ENCODE results near the gene EIF3L.
A peak's percentile ranks its signal among the peaks of the same experiment; 100 is the strongest.

The EIF3L gene

GRCh38 chr22:37898441-37899181 lies 49.4 kb downstream of the EIF3L start:
- Histone ChIP-seq H3K36me3 (ENCODE audit: control insufficient read depth, insufficient read depth, low read length) (no peaks in the 10 kb centered on the region; the same call in 1 of the 2 replicates), H3K27me3 (replicated peaks; ENCODE audit: control insufficient read depth, insufficient read depth, low read length) (no peaks in the 10 kb centered on the region), H3K4me3 (replicated peaks; ENCODE audit: low read depth, low read length) (no peak overlapping the region)
- TF ChIP-seq, protein P1, sequence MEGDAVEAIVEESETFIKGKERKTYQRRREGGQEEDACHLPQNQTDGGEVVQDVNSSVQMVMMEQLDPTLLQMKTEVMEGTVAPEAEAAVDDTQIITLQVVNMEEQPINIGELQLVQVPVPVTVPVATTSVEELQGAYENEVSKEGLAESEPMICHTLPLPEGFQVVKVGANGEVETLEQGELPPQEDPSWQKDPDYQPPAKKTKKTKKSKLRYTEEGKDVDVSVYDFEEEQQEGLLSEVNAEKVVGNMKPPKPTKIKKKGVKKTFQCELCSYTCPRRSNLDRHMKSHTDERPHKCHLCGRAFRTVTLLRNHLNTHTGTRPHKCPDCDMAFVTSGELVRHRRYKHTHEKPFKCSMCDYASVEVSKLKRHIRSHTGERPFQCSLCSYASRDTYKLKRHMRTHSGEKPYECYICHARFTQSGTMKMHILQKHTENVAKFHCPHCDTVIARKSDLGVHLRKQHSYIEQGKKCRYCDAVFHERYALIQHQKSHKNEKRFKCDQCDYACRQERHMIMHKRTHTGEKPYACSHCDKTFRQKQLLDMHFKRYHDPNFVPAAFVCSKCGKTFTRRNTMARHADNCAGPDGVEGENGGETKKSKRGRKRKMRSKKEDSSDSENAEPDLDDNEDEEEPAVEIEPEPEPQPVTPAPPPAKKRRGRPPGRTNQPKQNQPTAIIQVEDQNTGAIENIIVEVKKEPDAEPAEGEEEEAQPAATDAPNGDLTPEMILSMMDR (IDR thresholded peaks at IDR 0.05; ENCODE audit: insufficient read depth, low read length, poor library complexity, severe bottlenecking), result no peak
- DNase-seq (ENCODE audit: extremely low read depth, insufficient read length), result no peak

DNA sequence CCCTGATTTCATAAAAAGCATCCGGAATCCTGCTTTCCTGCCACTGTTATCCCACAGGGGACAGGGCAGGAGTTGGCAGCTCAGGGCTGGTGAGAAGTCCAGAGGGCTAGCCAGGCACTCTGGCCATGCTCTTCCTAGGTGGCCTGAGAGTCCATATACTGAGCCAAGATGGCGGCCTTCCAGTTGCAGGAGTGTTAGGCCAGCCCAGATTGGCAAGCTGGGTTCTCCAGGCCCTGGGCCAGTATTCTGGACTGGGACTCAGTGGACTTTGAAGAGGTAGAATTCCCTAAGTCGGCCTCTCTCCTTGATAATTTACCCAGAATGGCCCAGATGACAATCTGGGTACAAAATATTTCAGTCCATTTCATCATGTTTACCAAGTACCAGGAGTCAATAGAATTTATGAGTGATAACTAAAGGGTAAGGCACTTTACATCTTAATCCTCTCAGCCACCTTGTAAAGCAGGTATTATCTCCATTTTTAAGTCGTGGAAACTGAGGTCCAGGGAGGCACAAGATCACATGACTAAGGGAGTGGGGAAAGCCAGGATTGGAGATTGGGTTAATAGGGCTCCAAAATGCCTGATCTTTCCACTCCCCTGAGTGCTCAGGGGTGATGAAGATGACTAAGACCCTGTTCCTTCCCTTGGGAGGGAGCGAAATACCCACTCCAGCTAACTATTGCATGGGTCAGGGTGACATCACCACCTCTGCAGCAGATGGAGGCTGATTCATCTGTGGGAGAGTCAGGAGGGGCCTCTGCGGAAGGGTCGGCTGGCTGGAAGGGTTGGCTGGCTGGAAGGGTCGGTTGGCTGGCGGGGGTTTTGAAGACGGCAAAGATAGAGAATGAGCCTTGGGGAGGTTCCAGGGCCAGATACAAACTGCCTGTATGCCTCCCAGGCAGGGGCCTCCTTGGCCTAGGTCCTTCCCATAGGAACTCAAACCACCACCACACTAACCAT lies 55.6 kb downstream of the EIF3L start:
- DNase-seq (ENCODE audit: extremely low read depth, insufficient read length), result no peak
- no peaks in the 10 kb centered on the region for H3K36me3 ChIP-seq (ENCODE audit: control insufficient read depth, insufficient read depth, low read length)
- no peaks in the 10 kb centered on the region for H3K27me3 ChIP-seq (replicated peaks; ENCODE audit: control insufficient read depth, insufficient read depth, low read length)
- TF ChIP-seq, protein P1 (IDR thresholded peaks at IDR 0.05; ENCODE audit: insufficient read depth, low read length, poor library complexity, severe bottlenecking), result no peak
- H3K4me3 ChIP-seq (replicated peaks; ENCODE audit: low read depth, low read length), result no peak overlapping the region

GRCh38 chr22:37905534-37906363 lies 56.5 kb downstream of the EIF3L start, which contains the start of gene MICALL1:
MICALL1 (plus strand) TSS chr22:37906297; CDS start chr22:37906423, 126 bp downstream.
- DNase-seq (ENCODE audit: extremely low read depth, insufficient read length), result peak; percentile 83
- TF ChIP-seq, protein P1 (IDR thresholded peaks at IDR 0.05; ENCODE audit: insufficient read depth, low read length, poor library complexity, severe bottlenecking), result no peak
- H3K27me3 ChIP-seq (replicated peaks; ENCODE audit: control insufficient read depth, insufficient read depth, low read length), result no peaks in the 10 kb centered on the region
- H3K36me3 ChIP-seq (ENCODE audit: control insufficient read depth, insufficient read depth, low read length), result no peaks in the 10 kb centered on the region
- peak within 1 kb of the TSS; percentile 68 for H3K4me3 ChIP-seq (replicated peaks; ENCODE audit: low read depth, low read length)

DNA sequence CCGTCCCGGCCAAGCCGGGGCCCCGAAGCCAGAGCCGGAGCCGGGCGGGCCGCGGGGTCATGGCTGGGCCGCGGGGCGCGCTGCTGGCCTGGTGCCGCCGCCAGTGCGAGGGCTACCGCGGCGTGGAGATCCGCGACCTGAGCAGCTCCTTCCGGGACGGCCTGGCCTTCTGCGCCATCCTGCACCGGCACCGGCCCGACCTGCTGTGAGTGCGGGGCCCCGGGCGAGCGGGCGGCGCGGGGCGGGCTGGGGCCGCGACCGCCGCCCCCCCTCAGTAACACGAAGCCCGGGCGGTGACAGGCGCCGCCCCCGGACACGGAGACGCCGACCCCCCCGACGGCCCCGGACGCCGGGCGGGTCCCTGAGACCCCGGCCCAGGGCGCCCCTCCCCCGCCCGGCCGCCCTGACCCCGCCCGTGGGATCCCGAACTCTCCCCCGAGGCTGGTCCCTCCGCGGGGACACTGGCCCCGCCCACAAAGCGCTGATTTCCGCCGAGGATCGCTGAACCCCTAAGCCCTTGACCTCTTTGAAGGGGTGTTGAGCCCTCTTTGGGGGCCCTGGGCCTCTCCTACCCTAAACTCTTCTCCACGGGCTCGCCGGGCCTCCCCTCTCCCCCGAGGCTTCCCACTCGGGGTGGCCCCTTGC lies 57.3 kb downstream of the EIF3L start:
- TF ChIP-seq, protein P1 (IDR thresholded peaks at IDR 0.05; ENCODE audit: insufficient read depth, low read length, poor library complexity, severe bottlenecking), result no peak
- no peaks in the 10 kb centered on the region for H3K36me3 ChIP-seq (ENCODE audit: control insufficient read depth, insufficient read depth, low read length)
- H3K27me3 ChIP-seq (replicated peaks; ENCODE audit: control insufficient read depth, insufficient read depth, low read length), result no peaks in the 10 kb centered on the region
- DNase-seq (ENCODE audit: extremely low read depth, insufficient read length), result peak; percentile 52
- H3K4me3 ChIP-seq (replicated peaks; ENCODE audit: low read depth, low read length), result peak overlapping the region; percentile 68

Measured in GM06990 (cell line).